HG02623 (cell line): Measurements from ENCODE around the gene EXD3.
"Not testable (repeated sequence)": the region's sequence is repeated elsewhere in the genome, so short reads cannot be mapped to it uniquely, and the experiment has no call there.

Experiments used
- ATAC-seq: cut with Tn5 transposase; IDR thresholded peaks from one replicate; pipeline ENCODE4 v1.9.1; 2021; ENCODE audit warnings: moderate library complexity; ENCODE audit not compliant: unreplicated experiment

EXD3 gene

GRCh38 chr9:137262173-137262908 is 160.6 kb downstream of the EXD3 start:
- not testable (repeated sequence) for ATAC-seq
